Adipocyte (in vitro differentiated cells): ENCODE measurements around the gene MRGPRD.
"Not testable (repeated sequence)": the region's sequence is repeated elsewhere in the genome, so short reads cannot be mapped to it uniquely, and the experiment has no call there.

ENCODE experiments used
- DNase-seq: peaks from one replicate; pipeline ENCODE4 v3.0.0-alpha.2; 2015; ENCODE audit warnings: low read depth
- H3K27me3 ChIP-seq: replicated peaks from 2 replicates; pipeline ENCODE4 v1.7.0; 2013; ENCODE audit warnings: mild to moderate bottlenecking, low read length, moderate library complexity; ENCODE audit not compliant: control insufficient read depth, insufficient read depth
- H3K36me3 ChIP-seq: 2 replicates; pipeline ENCODE4 v1.7.0; 2013; ENCODE audit warnings: low read length, mild to moderate bottlenecking, moderate library complexity; ENCODE audit not compliant: control insufficient read depth, insufficient read depth, severe bottlenecking
- H3K4me1 ChIP-seq: 2 replicates; pipeline ENCODE4 v1.7.0; 2013; ENCODE audit warnings: mild to moderate bottlenecking, low read length, moderate library complexity; ENCODE audit not compliant: control insufficient read depth, insufficient read depth
- H3K4me3 ChIP-seq: 2 replicates; pipeline ENCODE4 v1.7.0; 2013; ENCODE audit warnings: mild to moderate bottlenecking, low read length, moderate library complexity
- H3K9ac ChIP-seq: 2 replicates; pipeline ENCODE4 v1.7.0; 2013; ENCODE audit warnings: mild to moderate bottlenecking, low read length, moderate library complexity
- H3K9me3 ChIP-seq: 2 replicates; pipeline ENCODE4 v1.7.0; 2013; ENCODE audit warnings: mild to moderate bottlenecking, low read length, moderate library complexity; ENCODE audit not compliant: control insufficient read depth

MRGPRD gene

GRCh38 chr11:68974421-68975194 is 6.2 kb downstream of the MRGPRD start:
- Histone ChIP-seq H3K9ac (no peak overlapping the region), H3K27me3 (peaks cover 44% of the 10 kb centered on the region), H3K36me3 (no peaks in the 10 kb centered on the region), H3K4me3 (no peak overlapping the region), H3K4me1 (peaks cover 4% of the 10 kb centered on the region), H3K9me3 (no peaks in the 10 kb centered on the region)
- DNase-seq: peak; percentile 14

- H3K4me3 ChIP-seq, DNase-seq, H3K9me3 ChIP-seq, H3K36me3 ChIP-seq, H3K9ac ChIP-seq, H3K4me1 ChIP-seq: not testable (repeated sequence)
- peaks cover 36% of the 10 kb centered on the region for H3K27me3 ChIP-seq
These were observed 7.1 kb downstream of the MRGPRD start for GRCh38 chr11:68973706-68974105.

GRCh38 chr11:68973219-68973618 is 7.6 kb downstream of the MRGPRD start:
- H3K4me1 ChIP-seq: peaks cover 4% of the 10 kb centered on the region
- no peaks in the 10 kb centered on the region for H3K36me3 ChIP-seq
- no peaks in the 10 kb centered on the region for H3K9me3 ChIP-seq
- no peak overlapping the region for H3K4me3 ChIP-seq
- no peak for DNase-seq
- H3K9ac ChIP-seq: no peak overlapping the region
- H3K27me3 ChIP-seq: peaks cover 40% of the 10 kb centered on the region

- Histone ChIP-seq H3K27me3 (peaks cover 52% of the 10 kb centered on the region), H3K9ac (no peak overlapping the region), H3K4me3 (no peak overlapping the region), H3K36me3 (no peaks in the 10 kb centered on the region), H3K4me1 (peaks cover 2% of the 10 kb centered on the region), H3K9me3 (no peaks in the 10 kb centered on the region)
- no peak for DNase-seq
These were observed 9.7 kb downstream of the MRGPRD start for GRCh38 chr11:68970921-68971636.

GRCh38 chr11:68969386-68969785 is 11.4 kb downstream of the MRGPRD start:
- DNase-seq: no peak
- no peaks in the 10 kb centered on the region for H3K4me1 ChIP-seq
- no peak overlapping the region for H3K4me3 ChIP-seq
- no peaks in the 10 kb centered on the region for H3K9me3 ChIP-seq
- no peak overlapping the region for H3K9ac ChIP-seq
- no peaks in the 10 kb centered on the region for H3K36me3 ChIP-seq
- H3K27me3 ChIP-seq: peaks cover 58% of the 10 kb centered on the region

- Histone ChIP-seq H3K27me3 (peaks cover 56% of the 10 kb centered on the region), H3K4me3 (no peak overlapping the region), H3K9me3 (peaks cover 4% of the 10 kb centered on the region), H3K9ac (no peak overlapping the region), H3K4me1 (no peaks in the 10 kb centered on the region), H3K36me3 (no peaks in the 10 kb centered on the region)
- DNase-seq: no peak
These were observed 12.2 kb downstream of the MRGPRD start for GRCh38 chr11:68968306-68969250.

GRCh38 chr11:68966894-68967780 is 13.6 kb downstream of the MRGPRD start:
- Histone ChIP-seq H3K27me3 (peaks cover 46% of the 10 kb centered on the region), H3K9ac (no peak overlapping the region), H3K4me1 (no peaks in the 10 kb centered on the region), H3K9me3 (peaks cover 4% of the 10 kb centered on the region), H3K36me3 (no peaks in the 10 kb centered on the region), H3K4me3 (no peak overlapping the region)
- DNase-seq: no peak

- Histone ChIP-seq H3K36me3 (no peaks in the 10 kb centered on the region), H3K9me3 (peaks cover 4% of the 10 kb centered on the region), H3K4me3 (no peak overlapping the region), H3K9ac (no peak overlapping the region), H3K27me3 (peaks cover 41% of the 10 kb centered on the region), H3K4me1 (no peaks in the 10 kb centered on the region)
- no peak for DNase-seq
These were observed 14.6 kb downstream of the MRGPRD start for GRCh38 chr11:68965901-68966853.

- Histone ChIP-seq H3K4me1 (no peaks in the 10 kb centered on the region), H3K9me3 (peaks cover 4% of the 10 kb centered on the region), H3K27me3 (peaks cover 28% of the 10 kb centered on the region), H3K36me3 (no peaks in the 10 kb centered on the region), H3K9ac (no peak overlapping the region), H3K4me3 (no peak overlapping the region)
- DNase-seq: no peak
These were observed 17.0 kb downstream of the MRGPRD start for GRCh38 chr11:68963779-68964178.
